T-helper 22 cell (primary cell): Measurements from ENCODE around the gene SOS1.
"Not testable (repeated sequence)": the region's sequence is repeated elsewhere in the genome, so short reads cannot be mapped to it uniquely, and the experiment has no call there.

Experiments used
- DNase-seq: peaks from one replicate; pipeline ENCODE4 v3.0.0-alpha.2; 2020; ENCODE audit warnings: low read depth

The SOS1 gene

DNA sequence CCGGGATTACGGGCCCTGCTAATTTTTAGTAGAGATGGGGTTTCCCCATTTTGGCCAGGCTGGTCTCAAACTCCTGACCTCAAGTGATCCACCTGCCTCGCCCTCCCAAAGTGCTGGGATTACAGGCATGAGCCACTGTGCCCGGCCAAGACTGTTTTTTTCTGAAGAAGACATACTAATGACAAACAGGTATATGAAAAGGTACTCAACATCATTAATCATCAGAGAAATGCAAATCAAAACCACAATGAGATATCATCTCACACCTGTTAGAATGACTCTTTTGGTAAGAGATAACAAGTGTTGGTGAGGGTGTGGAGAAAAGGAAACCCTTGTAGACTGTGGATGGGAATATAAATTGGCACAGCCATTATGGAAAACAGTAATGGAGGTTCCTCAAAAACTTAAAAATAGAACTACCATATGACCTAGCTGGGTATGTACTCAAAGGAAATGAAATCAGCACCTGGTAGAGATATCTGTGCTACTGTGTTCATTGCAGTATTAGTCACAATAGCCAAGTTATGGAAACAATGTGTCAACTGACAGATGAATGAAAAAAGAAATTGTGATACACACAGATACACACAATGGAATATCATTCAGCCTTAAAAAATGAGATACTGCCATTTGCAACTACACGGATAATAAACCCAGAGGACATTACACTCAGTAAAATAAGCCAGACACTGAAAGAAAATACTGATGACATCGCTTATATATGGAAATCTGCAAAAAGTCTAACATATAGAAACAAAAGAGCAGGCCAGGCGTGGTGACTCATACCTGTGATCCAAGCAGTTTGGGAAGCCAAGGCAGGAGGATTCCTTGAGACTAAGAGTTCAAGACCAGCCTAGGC, 20.8 kb downstream of the SOS1 start:
- DNase-seq, result no peak

DNA sequence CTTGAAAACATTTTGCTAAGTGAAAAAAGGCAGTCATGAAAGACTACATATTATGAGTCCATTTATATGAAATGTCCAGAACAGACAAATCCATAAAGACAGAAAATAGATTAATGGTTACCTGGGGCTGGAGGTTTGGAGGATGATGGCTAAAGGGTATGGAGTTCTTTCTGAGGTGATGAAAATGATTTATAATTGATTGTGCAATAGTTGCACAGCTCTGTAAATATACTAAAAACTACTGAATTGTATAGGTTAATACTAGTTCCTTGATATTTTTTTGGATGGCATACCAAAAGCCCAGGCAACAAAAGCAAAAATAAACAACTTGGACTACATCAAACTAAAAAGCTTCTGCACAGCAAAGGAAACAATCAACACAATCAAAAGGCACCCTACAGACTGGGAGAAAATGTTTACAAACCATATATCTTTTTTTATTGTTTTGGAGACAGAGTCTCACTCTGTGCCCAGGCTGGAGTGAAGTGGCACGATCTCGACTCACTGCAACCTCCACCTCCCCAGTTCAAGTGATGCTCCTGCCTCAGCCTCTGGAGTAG, 21.5 kb downstream of the SOS1 start:
- no peak for DNase-seq

DNA sequence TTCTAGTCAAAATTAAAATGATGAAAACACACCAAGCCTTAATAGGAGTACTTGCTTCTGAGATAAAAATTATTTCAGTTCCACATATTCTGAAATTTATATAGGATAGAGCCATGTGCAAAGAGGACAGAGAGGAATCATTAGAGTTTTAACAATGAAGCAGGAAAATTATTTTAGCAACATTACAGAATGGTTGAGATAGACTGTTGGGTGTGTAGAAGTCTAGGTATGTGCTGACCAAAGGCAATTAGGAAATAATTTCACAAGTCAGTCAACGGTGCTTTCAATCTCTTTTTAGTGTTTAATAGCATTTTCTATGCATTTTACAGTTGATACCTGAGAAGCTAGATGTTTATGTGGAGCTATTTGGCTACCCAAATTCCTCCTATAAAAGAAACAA, 25.2 kb downstream of the SOS1 start:
- DNase-seq, result no peak

DNA sequence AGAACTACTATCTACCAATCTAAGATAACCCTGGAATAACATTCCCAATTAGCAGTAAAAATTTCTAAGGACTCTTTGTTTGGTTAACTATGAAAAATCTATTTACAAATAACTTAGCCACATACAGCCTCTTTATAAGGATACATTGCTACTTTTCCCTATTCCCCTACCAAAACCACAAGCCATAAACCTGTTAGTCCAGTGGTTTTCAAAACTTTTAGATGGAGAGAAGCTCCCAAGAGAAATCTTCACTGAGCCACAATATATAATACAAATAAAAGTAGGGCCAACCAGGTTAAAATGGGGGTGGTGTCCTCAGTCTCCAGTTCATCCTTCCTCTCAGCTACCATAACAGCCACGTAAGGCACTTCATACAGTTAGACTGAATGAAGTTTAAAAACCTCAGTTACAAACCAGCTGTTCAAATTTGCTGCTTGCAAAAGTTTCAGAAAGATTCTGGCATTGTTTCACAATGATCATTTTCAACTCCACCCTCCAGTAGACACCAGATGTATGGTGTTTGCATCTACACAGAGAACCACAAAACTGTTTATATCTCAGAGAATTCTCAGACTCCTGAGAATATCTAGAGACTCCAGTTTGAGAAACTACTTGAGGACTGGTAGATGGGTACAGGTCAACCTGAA, 26.0 kb downstream of the SOS1 start:
- DNase-seq, result no peak

DNA sequence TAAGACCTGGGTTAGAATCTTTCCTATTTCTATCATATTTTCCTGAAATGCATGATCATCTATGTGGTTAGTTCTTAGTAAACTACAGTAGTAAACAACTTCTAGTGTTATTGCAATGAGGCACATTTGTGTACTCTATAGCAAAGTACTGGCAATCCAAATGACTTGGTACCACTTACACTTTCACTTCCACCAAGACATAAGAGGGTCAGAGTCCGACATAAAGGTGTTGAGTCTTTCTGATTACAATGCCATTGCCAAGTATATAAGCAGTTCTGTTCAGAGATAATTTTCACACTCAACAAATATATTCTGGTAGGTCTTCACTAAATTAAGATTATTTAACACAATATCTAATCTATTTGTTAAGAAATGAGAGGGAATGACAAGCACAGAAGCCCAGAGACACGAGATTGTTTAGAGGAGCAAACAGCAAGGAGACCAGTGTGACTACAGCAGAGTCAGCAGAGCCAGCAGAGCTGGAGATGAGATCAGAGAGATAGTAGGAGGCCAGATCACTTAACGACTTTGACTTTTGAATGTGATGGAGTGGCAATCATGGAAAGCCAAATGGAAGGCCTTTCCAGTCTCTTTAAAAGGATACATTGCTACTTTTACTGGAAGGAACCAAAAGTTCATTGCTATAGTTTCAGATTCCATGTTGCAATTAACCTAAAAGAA, 27.5 kb downstream of the SOS1 start:
- DNase-seq, result no peak

DNA sequence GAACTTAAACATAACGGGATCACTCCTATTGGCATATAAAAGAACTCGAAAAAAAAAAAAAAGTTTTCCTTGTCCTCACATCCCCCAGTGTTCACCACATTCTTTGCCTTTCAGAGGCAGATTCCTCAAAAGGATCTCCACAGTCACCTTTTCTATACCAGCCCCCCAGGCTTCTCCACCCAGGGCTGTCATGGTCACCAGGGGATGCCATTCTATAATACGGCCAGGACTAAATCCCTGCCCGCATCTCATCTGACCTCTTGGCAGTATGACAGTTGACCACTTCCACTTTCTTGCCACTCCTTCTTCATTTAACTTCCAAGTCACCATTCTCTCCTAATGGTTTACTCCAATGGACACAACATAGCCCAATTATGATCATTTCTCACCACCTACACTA, 29.3 kb downstream of the SOS1 start:
- no peak for DNase-seq

DNA sequence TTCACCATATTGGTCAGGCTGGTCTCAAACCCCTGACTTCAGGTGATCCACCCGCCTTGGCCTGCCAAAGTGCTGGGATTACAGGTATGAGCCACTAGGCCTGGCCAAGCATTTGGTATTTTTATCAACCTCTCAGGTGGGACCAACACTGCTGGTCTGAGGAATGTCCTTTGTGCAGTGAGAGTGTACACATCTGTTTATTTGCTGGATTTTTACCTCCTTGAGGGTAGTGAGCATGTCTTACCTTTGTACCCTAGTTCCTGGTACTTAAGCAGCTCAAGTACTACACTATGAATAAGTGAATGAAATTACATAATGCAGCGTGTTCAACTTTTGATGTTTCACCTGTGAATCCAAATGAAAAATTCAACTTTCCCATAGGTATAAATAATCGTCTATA, 29.8 kb downstream of the SOS1 start:
- DNase-seq, result no peak

DNA sequence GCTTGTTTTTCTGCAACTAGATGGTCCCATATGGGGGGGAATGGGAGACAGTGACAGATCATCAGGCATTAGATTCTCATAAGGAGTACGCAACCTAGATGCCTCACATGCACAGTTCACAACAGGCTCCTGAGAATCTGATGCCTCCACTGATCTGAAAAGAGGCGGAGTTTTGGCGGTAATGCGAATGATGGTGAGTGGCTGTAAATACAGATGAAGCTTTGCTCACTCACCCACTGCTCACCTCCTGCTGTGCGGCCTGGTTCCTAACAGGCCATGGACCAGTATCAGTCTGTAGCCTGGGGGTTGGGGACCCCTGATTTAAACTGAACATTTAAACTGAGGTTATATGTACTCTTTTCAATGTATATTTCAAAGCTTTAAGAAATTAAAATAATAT, 40.7 kb downstream of the SOS1 start:
- no peak for DNase-seq

DNA sequence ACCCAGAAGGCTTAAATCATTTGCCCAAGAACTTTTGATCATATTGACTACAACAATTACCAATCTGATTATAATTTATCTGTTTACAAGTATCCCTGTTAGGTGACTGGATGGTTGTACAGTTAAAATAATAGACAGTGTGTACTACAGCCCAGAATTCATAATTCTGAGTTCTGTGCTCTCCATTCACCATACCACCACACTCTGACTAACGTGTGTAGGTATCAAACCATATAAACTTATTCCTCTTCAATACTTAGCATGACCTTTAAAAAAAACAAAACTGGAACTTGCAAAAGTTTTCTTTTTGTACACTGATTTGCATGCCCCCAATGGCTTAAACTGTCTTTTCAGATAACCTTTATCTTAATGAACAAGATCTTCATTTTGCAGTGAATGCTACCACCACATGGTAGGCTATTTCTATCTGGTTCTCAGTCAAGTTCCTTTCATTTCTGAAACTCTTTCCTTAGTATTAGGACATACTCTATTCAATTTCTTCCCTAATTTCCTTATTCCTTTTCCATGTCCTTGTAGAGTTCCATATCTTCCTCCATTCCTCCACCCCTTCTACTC, 50.9 kb downstream of the SOS1 start:
- no peak for DNase-seq

DNA sequence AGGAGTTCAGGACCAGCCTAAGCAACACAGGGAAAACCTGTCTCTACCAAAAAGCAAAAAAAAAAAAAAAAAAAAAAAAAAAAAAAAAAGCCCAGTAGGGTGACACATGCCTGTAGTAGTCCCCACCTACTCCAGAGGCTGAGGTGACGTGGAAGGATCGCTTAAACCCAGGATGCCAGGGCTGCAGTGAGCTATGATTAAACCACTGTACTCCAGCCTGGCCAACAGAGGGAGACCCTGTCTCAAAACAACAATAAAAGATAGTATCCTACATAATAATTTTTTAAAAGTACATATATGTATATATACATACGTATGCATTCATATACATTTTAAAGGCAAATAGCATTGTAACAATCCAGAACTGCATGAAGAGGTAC, 51.7 kb downstream of the SOS1 start:
- peak; percentile 11 for DNase-seq

DNA sequence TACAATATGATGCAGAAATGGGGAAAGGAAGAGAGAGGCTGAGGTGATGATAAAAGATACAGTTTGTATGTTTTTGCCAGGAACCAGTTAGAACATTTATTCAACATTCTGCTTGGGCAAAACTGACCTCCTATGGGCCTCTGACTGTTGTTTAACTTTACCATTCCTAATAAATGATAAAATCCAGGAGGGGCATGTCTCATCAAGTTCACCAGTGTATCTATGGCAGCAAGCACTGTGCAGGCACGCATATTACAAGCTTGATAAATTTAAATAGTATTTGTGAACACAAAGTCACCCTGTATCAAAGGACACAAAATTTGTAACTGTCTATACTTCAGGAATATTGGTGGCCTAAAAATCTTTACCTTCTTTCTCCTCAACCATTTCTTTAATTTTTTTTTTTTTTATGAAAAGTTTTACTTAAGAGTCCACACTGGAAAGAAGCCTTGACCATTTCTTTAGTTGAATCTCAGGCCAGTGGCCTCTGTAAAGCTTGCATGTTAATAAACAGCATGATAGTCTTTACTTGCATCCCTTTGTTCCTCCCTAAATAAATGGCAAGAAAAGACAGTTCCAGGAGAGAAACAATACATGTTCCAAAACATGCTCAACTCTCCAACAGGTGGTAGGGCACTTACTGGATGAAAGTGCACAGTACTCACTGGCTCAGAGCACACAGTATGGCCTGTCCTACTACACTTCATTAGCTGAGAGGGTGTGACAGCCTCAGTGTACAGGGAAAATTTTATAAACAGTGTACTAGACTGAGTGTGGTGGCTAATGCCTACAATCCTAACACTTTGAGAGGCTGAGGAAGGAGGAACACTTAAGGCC, 52.3 kb downstream of the SOS1 start:
- DNase-seq, result no peak

DNA sequence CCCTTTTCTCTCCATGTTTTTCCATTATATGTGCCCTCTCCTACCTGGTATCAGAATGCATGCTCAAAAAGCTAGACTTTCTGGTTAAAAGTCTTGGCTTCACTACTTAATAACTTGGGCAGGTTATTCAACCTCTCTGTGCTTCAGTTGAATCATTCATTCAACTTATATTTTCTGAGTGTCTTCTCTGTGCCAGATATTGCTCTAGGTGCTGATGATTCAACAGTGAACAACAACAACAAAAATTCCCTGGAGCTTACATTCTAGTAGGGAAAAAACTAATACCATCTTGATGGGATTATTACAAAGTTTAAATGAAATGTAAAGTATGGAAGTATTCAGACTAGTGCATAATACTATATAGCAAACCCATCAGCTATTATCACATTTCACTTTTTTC, 55.2 kb downstream of the SOS1 start:
- DNase-seq, result no peak

DNA sequence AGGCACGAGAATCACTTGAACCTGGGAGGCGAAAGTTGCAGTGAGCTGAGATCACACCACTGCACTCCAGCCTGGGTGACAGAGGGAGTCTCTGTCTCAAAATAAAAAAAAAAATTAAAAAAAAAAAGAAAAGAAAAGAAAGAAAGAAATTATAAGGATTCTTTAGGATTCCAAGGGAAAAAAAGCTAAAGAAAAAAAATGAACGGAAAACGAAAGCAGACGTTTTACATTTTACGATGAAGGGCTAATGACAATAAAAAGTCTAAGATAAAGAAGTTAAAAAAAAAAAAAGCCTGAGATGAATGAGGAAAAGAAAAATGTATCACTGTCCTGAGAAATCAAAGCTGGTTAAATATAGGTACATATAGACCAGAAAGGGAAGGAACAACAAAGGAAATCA, 58.5 kb downstream of the SOS1 start:
- no peak for DNase-seq

DNA sequence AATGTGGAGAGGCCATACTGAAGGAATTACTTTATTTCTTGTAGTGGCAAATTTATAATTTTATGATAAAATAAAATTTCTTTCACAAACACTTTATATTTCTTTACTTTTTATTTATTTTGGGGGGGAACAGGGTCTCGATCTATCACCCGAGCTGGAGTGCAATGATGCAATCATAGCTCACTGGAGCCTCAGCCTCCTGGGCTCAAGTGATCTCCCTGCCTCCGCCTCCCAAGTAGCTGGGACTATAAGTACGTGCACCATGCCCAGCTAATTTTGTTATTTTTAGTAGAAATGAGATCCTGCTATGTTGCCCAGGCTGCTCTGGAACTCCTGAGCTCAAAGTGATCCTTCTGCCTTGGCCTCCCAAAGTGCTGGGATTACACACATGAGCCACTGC, 59.6 kb downstream of the SOS1 start:
- DNase-seq, result no peak

DNA sequence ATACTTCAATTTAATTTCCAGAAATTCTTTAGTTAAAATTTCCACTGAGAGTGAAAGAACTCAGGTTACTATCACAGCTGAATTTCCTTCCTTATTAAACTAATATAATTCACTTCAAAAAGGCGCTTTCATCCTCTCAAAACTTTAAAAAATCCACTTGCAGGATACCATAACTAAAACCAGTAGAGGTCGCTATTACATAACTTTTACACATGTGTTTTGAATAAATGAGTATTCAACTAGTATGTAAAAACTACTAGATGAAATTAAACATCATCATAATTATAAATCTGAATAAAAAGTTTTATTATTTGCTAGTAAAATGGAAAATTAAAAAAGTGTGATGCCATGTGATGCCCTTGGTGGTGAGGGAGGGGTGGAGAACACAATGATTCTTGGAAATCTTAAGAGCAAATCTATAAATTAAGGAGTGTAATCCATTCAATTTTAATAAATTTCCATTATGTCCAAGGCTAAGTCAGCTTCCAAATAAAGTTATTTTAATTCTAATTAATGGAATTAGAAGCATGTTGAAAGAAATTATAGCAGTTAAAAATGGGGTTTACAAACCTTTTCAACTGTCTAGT, 61.4 kb downstream of the SOS1 start:
- DNase-seq, result no peak

DNA sequence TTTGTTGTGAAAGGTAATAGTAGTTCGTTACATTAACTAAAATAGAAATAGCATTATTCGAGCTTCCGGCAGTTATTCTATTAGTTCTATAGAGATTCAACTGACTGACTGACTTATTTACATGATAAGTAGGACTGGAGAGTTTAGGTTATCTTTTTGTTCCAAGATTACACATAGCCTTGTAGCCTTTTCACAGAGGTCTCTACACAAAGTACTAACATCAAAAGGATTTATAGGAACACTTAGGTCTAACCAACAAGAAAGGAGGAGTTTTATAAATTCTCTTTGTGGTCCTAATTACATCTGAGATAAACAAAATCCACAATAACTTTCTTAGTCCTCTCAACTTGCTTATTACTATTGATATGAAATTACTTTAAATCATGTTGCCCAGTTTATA, 62.8 kb downstream of the SOS1 start:
- DNase-seq, result no peak

DNA sequence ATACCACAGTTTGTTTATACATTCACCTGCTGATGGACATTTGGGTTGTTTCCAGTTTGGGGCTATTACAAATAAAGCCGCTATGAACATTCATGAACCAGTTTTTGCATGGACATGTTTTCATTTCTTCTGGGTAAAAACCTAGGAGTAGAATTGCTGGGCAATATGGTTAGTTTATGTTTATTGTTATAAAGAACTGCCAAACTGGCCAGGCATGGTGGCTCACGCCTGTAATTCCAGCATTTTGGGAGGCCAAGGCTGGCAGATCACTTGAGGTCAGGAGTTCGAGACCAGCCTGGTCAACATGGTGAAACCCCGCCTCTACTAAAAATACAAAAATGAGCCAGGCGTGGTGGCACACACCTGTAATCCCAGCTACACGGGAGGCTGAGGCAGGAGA, 68.2 kb downstream of the SOS1 start:
- DNase-seq, result not testable (repeated sequence)

DNA sequence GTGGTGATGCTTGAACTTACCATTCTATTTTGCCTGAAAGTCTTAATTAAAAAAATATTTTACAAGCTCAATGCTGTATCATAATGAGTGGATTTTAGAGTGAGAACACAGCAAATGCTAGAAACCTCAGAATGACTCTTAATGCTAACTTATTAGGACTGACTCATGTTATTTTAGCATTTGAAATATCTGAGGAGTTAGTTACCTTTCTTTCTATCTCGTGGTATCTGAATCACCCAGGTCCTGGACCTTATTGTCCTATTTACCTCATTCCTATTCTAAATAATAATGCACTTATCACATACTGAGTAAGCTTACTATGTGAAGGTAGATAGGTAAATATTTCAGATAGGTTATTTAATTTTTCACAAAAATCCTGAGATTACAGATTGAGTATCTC, 70.7 kb downstream of the SOS1 start:
- no peak for DNase-seq

DNA sequence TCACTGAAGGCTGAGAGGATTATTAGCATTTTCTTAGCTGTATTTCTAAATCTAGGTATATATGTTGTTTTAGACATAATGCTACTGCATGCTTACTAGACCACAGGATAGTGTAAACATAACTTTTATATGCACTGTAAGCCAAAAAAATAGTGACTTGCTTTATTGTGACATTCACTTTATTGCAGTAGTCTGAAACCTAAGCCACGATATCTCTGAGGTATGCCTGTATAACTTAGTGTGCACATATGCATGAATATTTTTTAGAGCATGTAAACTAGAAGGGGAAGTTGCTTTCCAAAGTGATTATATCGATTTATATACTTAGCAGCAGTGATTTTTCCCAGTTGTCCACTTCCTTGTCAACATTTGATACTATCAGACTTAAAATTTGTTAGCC, 81.8 kb downstream of the SOS1 start:
- no peak for DNase-seq

DNA sequence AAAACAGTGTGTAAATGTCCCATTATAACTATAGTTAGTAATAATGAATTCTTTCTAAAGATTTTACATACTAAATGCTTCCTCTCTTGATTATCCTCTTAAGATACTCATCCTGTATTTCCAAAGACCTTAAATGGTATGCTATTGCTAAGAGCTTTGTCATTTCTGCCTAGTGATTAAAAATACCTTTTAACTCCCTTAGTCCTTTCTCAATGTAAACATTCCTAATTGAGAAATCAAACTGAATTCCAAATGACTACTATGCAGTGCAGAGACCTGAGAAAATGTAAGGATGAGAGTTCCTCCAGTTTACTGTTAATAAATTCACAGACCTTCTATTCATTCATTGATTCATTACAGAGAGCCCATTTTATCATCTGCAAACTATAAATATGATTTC, 86.9 kb downstream of the SOS1 start:
- no peak for DNase-seq

DNA sequence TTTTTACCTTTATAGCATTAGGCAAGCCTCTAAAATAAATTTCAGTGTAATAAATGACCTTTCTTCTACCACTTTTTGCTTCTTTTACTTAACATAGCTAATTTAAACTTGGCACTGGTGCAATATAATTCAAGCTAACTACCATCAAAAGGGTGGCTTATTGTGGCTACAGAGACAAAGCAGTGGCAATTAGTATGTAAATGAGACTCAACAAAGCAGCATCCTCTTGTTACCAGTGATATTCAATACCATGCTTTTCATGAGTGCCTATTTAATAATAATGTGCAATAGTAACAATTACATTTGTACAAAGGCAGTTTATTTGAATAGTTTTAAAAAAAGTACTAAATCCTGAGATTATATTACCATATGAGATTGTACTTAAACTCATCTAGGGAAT, 93.4 kb downstream of the SOS1 start:
- DNase-seq, result no peak
